GM12878 (cell line): Measurements from ENCODE around the gene NDEL1. TPM values are rescaled to one million over a fixed set of nuclear protein-coding genes. Genes with fewer than 3 reads are reported as not detected.

Source experiments
- ATAC-seq: fragments of 200-7000 bp; cut with Tn5 transposase; 3 replicates; pipeline ENCODE4 v1.9.1; 2020; ENCODE audit warnings: mild to moderate bottlenecking, moderate library complexity
- BruUV-seq: library from RNA; stranded (reverse); fragments of 400-500 nt; replicated peaks from 2 replicates; lab custom pipeline; 2021; lab: Mats Ljungman, UMichigan
- CTCF ChIA-PET: fragments of 300-600 bp; sonication (Branson Sonifier 250); formaldehyde crosslinking; extraction: SDS; loops from one replicate; lab custom pipeline; 2021; ENCODE audit warnings: inconsistent platforms; lab: Yijun Ruan, JAX
- POLR2A ChIA-PET: fragments of 350-600 bp; formaldehyde crosslinking; extraction: SDS; loops from one replicate; lab custom pipeline; 2021; ENCODE audit warnings: inconsistent platforms; lab: Charles Lee
- RAD21 ChIA-PET: fragments of 300-600 bp; sonication (Branson Sonifier 250); formaldehyde crosslinking; loops from one replicate; lab custom pipeline; 2023; ENCODE audit warnings: antibody characterized with exemption; ENCODE audit not compliant: unreplicated experiment; lab: Charles Lee
- SMC1A ChIA-PET: fragments of 300-600 bp; sonication (Branson Sonifier 250); formaldehyde crosslinking; loops from one replicate; lab custom pipeline; 2023; ENCODE audit not compliant: unreplicated experiment, uncharacterized antibody; lab: Charles Lee
- DNase-seq: peaks from one replicate; pipeline ENCODE4 v3.0.0-alpha.2; 2011; ENCODE audit warnings: low read depth, low spot score
- FAIRE-seq: peaks from 3 replicates; lab custom pipeline; 2011; peaks lifted over from hg19 to GRCh38; lab: Jason Lieb, UNC
- H2AFZ ChIP-seq: 2 replicates; pipeline ENCODE4 v1.6.0; 2011; ENCODE audit warnings: low read depth, low read length, control low read depth; ENCODE audit not compliant: control insufficient read depth
- H3K27ac ChIP-seq: 2 replicates; pipeline ENCODE4 v1.5.1; 2011; ENCODE audit warnings: control low read depth; ENCODE audit not compliant: control insufficient read depth, insufficient read depth
- H3K27me3 ChIP-seq, 2 experiments: replicated peaks in 1 of 2; 2 replicates each; pipeline versions ENCODE4 v1.6.0 to v1.6.1; 2011; ENCODE audit warnings: low read length in 1 of 2; ENCODE audit not compliant: control insufficient read depth in 2 of 2, insufficient read depth in 2 of 2
- H3K36me3 ChIP-seq, 2 experiments: 2 replicates each; pipeline ENCODE4 v1.5.1; 2011; ENCODE audit warnings: low read length in 1 of 2; ENCODE audit not compliant: control insufficient read depth in 2 of 2, insufficient read depth in 2 of 2
- H3K4me1 ChIP-seq: 2 replicates; pipeline ENCODE4 v1.6.1; 2011; ENCODE audit warnings: mild to moderate bottlenecking, low read length, moderate library complexity, mixed read lengths; ENCODE audit not compliant: control insufficient read depth, insufficient read depth
- H3K4me2 ChIP-seq: 2 replicates; pipeline ENCODE4 v1.6.0; 2011; ENCODE audit warnings: control low read depth; ENCODE audit not compliant: control insufficient read depth, insufficient read depth
- H3K4me3 ChIP-seq: fragments of 200-600 bp; sonication (generic); 2 replicates; pipeline ENCODE4 v1.5.1; 2016
- H3K79me2 ChIP-seq: 2 replicates; pipeline ENCODE4 v1.6.0; 2011; ENCODE audit warnings: low read length; ENCODE audit not compliant: control insufficient read depth, insufficient read depth
- H3K9ac ChIP-seq: 2 replicates; pipeline ENCODE4 v1.8.0; 2011; ENCODE audit warnings: low read length, control low read depth, mixed read lengths; ENCODE audit not compliant: control insufficient read depth, insufficient read depth
- H3K9me3 ChIP-seq: replicated peaks from 3 replicates; pipeline ENCODE4 v1.5.1; 2011; ENCODE audit warnings: mild to moderate bottlenecking, low read length; ENCODE audit not compliant: control insufficient read depth, insufficient read depth
- H4K20me1 ChIP-seq: 2 replicates; pipeline ENCODE4 v1.6.0; 2011; ENCODE audit not compliant: control insufficient read depth, insufficient read depth
- CHD1 ChIP-seq: IDR thresholded peaks from 2 replicates; pipeline ENCODE4 v1.6.1; 2012; ENCODE audit warnings: low read depth, low read length, improper control_type of control experiment
- IKZF2 ChIP-seq, 2 experiments: fragments of 450-650 bp; IDR thresholded peaks; 2 replicates each; pipeline ENCODE4 v1.6.1; 2017; ENCODE audit warnings: mild to moderate bottlenecking in 2 of 2, moderate library complexity in 2 of 2
- MXI1 ChIP-seq: fragments of 150-350 bp; IDR thresholded peaks from 2 replicates; pipeline ENCODE4 v1.6.1; 2011; ENCODE audit warnings: low read depth, mild to moderate bottlenecking, inconsistent platforms, low read length, improper control_type of control experiment
- MYB ChIP-seq: fragments of 150-350 bp; IDR thresholded peaks from 2 replicates; pipeline ENCODE4 v1.6.1; 2014; ENCODE audit warnings: mild to moderate bottlenecking, low read depth, low read length, borderline replicate concordance
- NFXL1 ChIP-seq: fragments of 450-650 bp; IDR thresholded peaks from 2 replicates; pipeline ENCODE4 v1.6.1; 2017; ENCODE audit warnings: antibody characterized with exemption, mild to moderate bottlenecking, borderline replicate concordance
- NKRF ChIP-seq: fragments of 450-650 bp; conservative IDR thresholded peaks from 2 replicates; pipeline ENCODE4 v1.6.1; 2017; ENCODE audit warnings: mild to moderate bottlenecking, moderate library complexity
- PBX3 ChIP-seq: IDR thresholded peaks from 2 replicates; pipeline ENCODE4 v1.6.1; 2011; ENCODE audit warnings: mild to moderate bottlenecking, low read depth, low read length, moderate library complexity; ENCODE audit not compliant: insufficient replicate concordance
- ZNF217 ChIP-seq: fragments of 450-650 bp; IDR thresholded peaks from 2 replicates; pipeline ENCODE4 v1.6.1; 2017; ENCODE audit warnings: antibody characterized with exemption, mild to moderate bottlenecking
- ZNF274 ChIP-seq: IDR thresholded peaks from one replicate; pipeline ENCODE4 v1.8.0; 2011; ENCODE audit not compliant: insufficient read length, insufficient read depth
- WGBS: methylation state at CpG from one replicate; pipeline ENCODE4 v1.1.6; 2016; ENCODE audit warnings: low lambda C conversion rate; ENCODE audit not compliant: insufficient replicate concordance, insufficient coverage; ENCODE audit errors: missing lambda C conversion rate; 5-methylcytosine and 5-hydroxymethylcytosine counted together
- in situ Hi-C: fragments of 300-500 bp; cut with MboI; formaldehyde crosslinking; loops from 9 replicates; pipeline ENCODE4 v1.14.3; 2018; ENCODE audit warnings: mixed read lengths
- intact Hi-C: fragments of 100-400 bp; cut with micrococcal nuclease; formaldehyde crosslinking; loops from one replicate; pipeline ENCODE4 v1.14.2; 2022; ENCODE audit not compliant: unreplicated experiment
- polyA plus RNA-seq, 11 experiments: library from polyadenylated mRNA; depleted of rRNA in 4 of 11; unstranded in 6 of 11; stranded (reverse) in 5 of 11; fragments of >200 nt; fragmentation: Nextera tagmentation in 4 of 11; fragmentation: Illumina TruSeq in 1 of 11; extraction: Ambion mirVana in 4 of 11; extraction: Trizol in 1 of 11; gene quantifications; 1 replicate in 1 of 11; 2 replicates in 10 of 11; pipeline versions ENCODE4 v1.2.1 to v1.2.3, GENCODE V29; 2011 to 2016; ENCODE audit warnings: inconsistent platforms in 2 of 11, missing spikeins in 2 of 11, low read depth in 1 of 11
- total RNA-seq, 4 experiments: library from RNA; depleted of rRNA in 3 of 4; stranded (reverse); fragments of >200 nt in 3 of 4; fragmentation: Illumina TruSeq in 1 of 4; extraction: Trizol in 1 of 4; gene quantifications; 2 replicates each; pipeline versions ENCODE4 v1.2.1 to v1.2.3, GENCODE V29; 2013 to 2021
- TF ChIP-seq, protein P1 (sequence below): IDR thresholded peaks from 2 replicates; pipeline ENCODE4 v1.6.1; 2011; ENCODE audit warnings: borderline replicate concordance, low read depth, mild to moderate bottlenecking, moderate library complexity, mixed read lengths, low read length; ENCODE audit not compliant: insufficient read depth; ENCODE audit errors: extremely low read length

NDEL1 gene
- total and polyA plus RNA-seq, 10 of the 15 experiments (the other 5 are each of a cell fraction or from before 2014, with no cell fraction given): 0.72 to 41.5 (median 29.9) TPM

DNA sequence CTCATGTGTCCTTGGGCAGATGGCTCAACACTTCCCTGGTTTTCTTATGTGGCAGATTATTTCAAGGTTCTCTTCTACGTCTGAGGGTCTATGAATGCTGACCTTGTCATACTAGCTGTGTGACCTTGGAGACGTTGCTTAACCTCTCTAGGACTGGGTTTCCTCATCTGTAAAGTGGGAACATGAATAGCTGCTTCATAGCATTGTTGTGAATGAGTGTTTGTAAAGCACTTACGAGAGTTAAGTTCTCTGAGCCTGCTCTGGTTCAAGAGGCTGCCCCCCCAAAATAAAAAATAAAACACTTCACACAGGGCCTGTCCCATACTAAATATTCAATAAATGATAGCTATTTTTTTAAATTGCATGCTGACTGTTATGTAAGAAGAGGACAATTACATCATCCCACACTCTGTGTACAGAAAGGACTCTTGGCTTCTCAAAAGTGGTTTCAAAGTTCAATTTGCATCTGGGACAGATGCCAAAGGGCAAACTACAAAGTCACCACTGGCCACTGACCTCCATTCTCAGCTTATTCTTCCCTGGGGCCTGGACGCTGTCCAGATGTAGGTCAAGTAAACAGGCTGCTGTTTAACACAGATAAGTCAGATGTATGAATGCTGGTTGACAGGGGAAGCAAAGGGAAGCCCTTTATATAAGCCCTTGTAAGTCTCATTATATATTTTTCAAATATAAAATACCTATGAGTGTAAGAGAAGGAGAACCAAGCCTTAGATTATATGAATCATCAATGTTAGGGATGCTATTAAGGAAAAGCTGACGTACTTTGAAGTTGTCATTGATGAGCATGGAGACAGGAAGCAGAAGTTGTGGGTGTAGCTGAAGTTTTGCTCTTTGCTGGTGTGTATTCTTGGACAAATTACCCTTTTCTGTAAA lies 15.4 kb upstream of the NDEL1 start:
- DNase-seq (no peak), FAIRE-seq (no peak), ATAC-seq (no peak)
- H3K4me3 ChIP-seq: no peak overlapping the region
- H3K36me3 ChIP-seq: no peaks in the 10 kb centered on the region
- no peak overlapping the region for H3K4me2 ChIP-seq
- 15% methylated on average over 5 of the region's 5 CpGs for WGBS
- ChIA-PET POLR2A (interaction anchor here (0.8 kb wide), 1 partner anchor 10 kb away, joined by 3 read pairs; no protein-coding TSS in a partner anchor), CTCF (interaction anchor here (0.8 to 2.8 kb wide), 4 partner anchors 9 to 326 kb away, joined by 3 to 10 read pairs (median 4); no protein-coding TSS in a partner anchor), SMC1A (interaction anchor here (0.7 to 1.1 kb wide), 2 partner anchors 10 to 13 kb away, joined by 3 read pairs; no protein-coding TSS in a partner anchor)
- H3K27ac ChIP-seq: no peak overlapping the region
- H3K79me2 ChIP-seq: no peaks in the 10 kb centered on the region
- H3K27me3 ChIP-seq: peaks cover 2 to 3% of the 10 kb centered on the region in 2 experiments; a peak in 3 of 4 replicates
- no peak overlapping the region for H3K9ac ChIP-seq
- BruUV-seq: no TSS peak
- H2AFZ ChIP-seq: no peak overlapping the region
- H3K4me1 ChIP-seq: no peaks in the 10 kb centered on the region
- H3K9me3 ChIP-seq: no peaks in the 10 kb centered on the region
- TF ChIP-seq CHD1 (no peak), MYB (no peak), MXI1 (no peak)
- TF ChIP-seq, all 136 proteins: peak for 0
- no peaks in the 10 kb centered on the region for H4K20me1 ChIP-seq
- RAD21 ChIA-PET: no interaction called here
- intact Hi-C loops (no loop called here), in situ Hi-C loops (no loop called here)

- WGBS: 6% methylated on average over 3 of the region's 3 CpGs
- no peak overlapping the region for H2AFZ ChIP-seq
- no peaks in the 10 kb centered on the region for H3K79me2 ChIP-seq
- H3K27ac ChIP-seq: no peak overlapping the region
- in situ Hi-C loops (no loop called here), intact Hi-C loops (no loop called here)
- H3K4me3 ChIP-seq: no peak overlapping the region
- RAD21 ChIA-PET: interaction anchor here (0.5 kb wide), 1 partner anchor 171 kb away, joined by 3 read pairs; no protein-coding TSS in a partner anchor
- SMC1A ChIA-PET: interaction anchor here (1.1 kb wide), 1 partner anchor 11 kb away, joined by 3 read pairs; no protein-coding TSS in a partner anchor
- POLR2A ChIA-PET: no interaction called here
- CTCF ChIA-PET: interaction anchor here (2.8 kb wide), 1 partner anchor 11 kb away, joined by 10 read pairs; no protein-coding TSS in a partner anchor
- no peak overlapping the region for H3K9ac ChIP-seq
- FAIRE-seq (no peak), DNase-seq (no peak), ATAC-seq (no peak)
- H3K27me3 ChIP-seq: peaks cover 2 to 5% of the 10 kb centered on the region in 2 experiments; a peak in 3 of 4 replicates
- H3K4me1 ChIP-seq: no peaks in the 10 kb centered on the region
- H3K9me3 ChIP-seq: no peaks in the 10 kb centered on the region
- no TSS peak for BruUV-seq
- no peaks in the 10 kb centered on the region for H3K36me3 ChIP-seq
- H4K20me1 ChIP-seq: no peaks in the 10 kb centered on the region
- no peak overlapping the region for H3K4me2 ChIP-seq
- TF ChIP-seq NFXL1 (no peak), PBX3 (no peak), ZNF274 (no peak), NKRF (no peak), ZNF217 (no peak), IKZF2 (IDR thresholded peaks at IDR 0.05) (no peak)
- TF ChIP-seq, protein P1, sequence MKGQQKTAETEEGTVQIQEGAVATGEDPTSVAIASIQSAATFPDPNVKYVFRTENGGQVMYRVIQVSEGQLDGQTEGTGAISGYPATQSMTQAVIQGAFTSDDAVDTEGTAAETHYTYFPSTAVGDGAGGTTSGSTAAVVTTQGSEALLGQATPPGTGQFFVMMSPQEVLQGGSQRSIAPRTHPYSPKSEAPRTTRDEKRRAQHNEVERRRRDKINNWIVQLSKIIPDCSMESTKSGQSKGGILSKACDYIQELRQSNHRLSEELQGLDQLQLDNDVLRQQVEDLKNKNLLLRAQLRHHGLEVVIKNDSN: no peak
Observed at GRCh38 chr17:8421571-8421970, 14.1 kb upstream of the NDEL1 start.
